Measurements from ENCODE around the gene ASTN2.

Gene ASTN2

GRCh38 chr9:116984111-116984510, 430.7 kb downstream of the ASTN2 start:
- no peak overlapping the region for H3K27ac ChIP-seq
- no peak for TF ChIP-seq CTCF (conservative IDR thresholded peaks at IDR 0.05)

- TF ChIP-seq CTCF (conservative IDR thresholded peaks at IDR 0.05) = no peak
- no peak for TF ChIP-seq ZFX (IDR thresholded peaks at IDR 0.05)
- no peak overlapping the region for H3K27ac ChIP-seq
Measured at GRCh38 chr9:116980582-116981120, 434.2 kb downstream of the ASTN2 start.

GRCh38 chr9:116979456-116979855, 435.4 kb downstream of the ASTN2 start:
- TF ChIP-seq ZFX (IDR thresholded peaks at IDR 0.05) (no peak), CTCF (conservative IDR thresholded peaks at IDR 0.05) (no peak)
- no peak overlapping the region for H3K27ac ChIP-seq

- TF ChIP-seq ZFX (IDR thresholded peaks at IDR 0.05) = no peak
- TF ChIP-seq CTCF (conservative IDR thresholded peaks at IDR 0.05) = no peak
- H3K27ac ChIP-seq = no peak overlapping the region
Measured at GRCh38 chr9:116978155-116978554, 436.7 kb downstream of the ASTN2 start.

- TF ChIP-seq CTCF (conservative IDR thresholded peaks at IDR 0.05) (no peak), ZFX (IDR thresholded peaks at IDR 0.05) (no peak)
- no peak overlapping the region for H3K27ac ChIP-seq
Measured at GRCh38 chr9:116975126-116975525, 439.7 kb downstream of the ASTN2 start.

GRCh38 chr9:116966199-116966598, 448.7 kb downstream of the ASTN2 start:
- TF ChIP-seq ZFX (IDR thresholded peaks at IDR 0.05) = no peak
- TF ChIP-seq CTCF (conservative IDR thresholded peaks at IDR 0.05) = no peak
- no peak overlapping the region for H3K27ac ChIP-seq

GRCh38 chr9:116964258-116964657, 450.6 kb downstream of the ASTN2 start:
- no peak overlapping the region for H3K27ac ChIP-seq
- TF ChIP-seq ZFX (IDR thresholded peaks at IDR 0.05) = no peak
- no peak for TF ChIP-seq CTCF (conservative IDR thresholded peaks at IDR 0.05)
